SK-N-SH (cell line): ENCODE measurements around the gene CACNA2D3. TPM values are rescaled to one million over a fixed set of nuclear protein-coding genes. Genes with fewer than 3 reads are reported as not detected.

Experiments used
- CTCF ChIA-PET: fragments of 300-600, 350-600 bp; formaldehyde crosslinking; extraction: SDS; loops from one replicate; lab custom pipeline; 2021; lab: Yijun Ruan, JAX
- POLR2A ChIA-PET: fragments of 350-600 bp; sonication (Branson Sonifier 250); formaldehyde crosslinking; extraction: SDS; loops from one replicate; lab custom pipeline; 2020; ENCODE audit warnings: antibody characterized with exemption, inconsistent platforms; lab: Yijun Ruan, JAX
- DNase-seq: peaks from one replicate; pipeline ENCODE4 v3.0.0; 2012
- H2AFZ ChIP-seq: fragments of 200-600 bp; sonication (generic); 2 replicates; pipeline ENCODE4 v1.8.1; 2016; ENCODE audit warnings: antibody characterized with exemption, mild to moderate bottlenecking, low read depth
- H3F3A ChIP-seq: fragments of 200-600 bp; sonication (generic); replicated peaks from 2 replicates; pipeline ENCODE3; 2016; ENCODE audit warnings: antibody characterized with exemption, mild to moderate bottlenecking; ENCODE audit not compliant: insufficient read depth
- H3K27ac ChIP-seq, 2 experiments: fragments of 200-500 bp in 1 of 2; fragments of 200-600 bp in 1 of 2; sonication (Bioruptor generic) in 1 of 2; sonication (generic), shearing (Covaris generic) in 1 of 2; 2 replicates each; pipeline versions ENCODE4 v1.5.1 to v1.6.1; 2014 to 2016; ENCODE audit warnings: low read depth in 2 of 2, inconsistent platforms in 1 of 2, low read length in 1 of 2, mild to moderate bottlenecking in 1 of 2, mixed read lengths in 1 of 2
- H3K27me3 ChIP-seq: fragments of 200-600 bp; sonication (generic), shearing (Covaris generic); 2 replicates; pipeline ENCODE4 v1.6.1; 2016; ENCODE audit warnings: mixed run types; ENCODE audit not compliant: insufficient read depth
- H3K36me3 ChIP-seq, 2 experiments: fragments of 200-500 bp in 1 of 2; fragments of 200-600 bp in 1 of 2; sonication (Bioruptor generic) in 1 of 2; sonication (generic) in 1 of 2; replicated peaks in 1 of 2; 2 replicates each; pipeline versions ENCODE3 to v1.5.1; 2014 to 2016; ENCODE audit warnings: low read length in 1 of 2, mild to moderate bottlenecking in 1 of 2; ENCODE audit not compliant: insufficient read depth in 2 of 2, control insufficient read depth in 1 of 2
- H3K4me1 ChIP-seq, 2 experiments: fragments of 200-500 bp in 1 of 2; fragments of 200-600 bp in 1 of 2; sonication (Bioruptor generic) in 1 of 2; sonication (generic), shearing (Covaris generic) in 1 of 2; 2 replicates each; pipeline versions ENCODE4 v1.5.1 to v1.6.1; 2014 to 2016; ENCODE audit warnings: low read depth in 1 of 2, low read length in 1 of 2, mixed run types in 1 of 2; ENCODE audit not compliant: insufficient read depth in 2 of 2, control insufficient read depth in 1 of 2
- H3K4me2 ChIP-seq: fragments of 200-600 bp; sonication (generic), shearing (Covaris generic); 2 replicates; pipeline ENCODE4 v1.6.1; 2017; ENCODE audit warnings: mixed run types
- H3K4me3 ChIP-seq, 2 experiments: fragments of 200-500 bp in 1 of 2; fragments of 200-600 bp in 1 of 2; sonication (Bioruptor generic) in 1 of 2; sonication (generic), shearing (Covaris generic) in 1 of 2; 2 replicates each; pipeline versions ENCODE4 v1.5.1 to v1.8.1; 2014 to 2016; ENCODE audit warnings: low read depth in 2 of 2, inconsistent platforms in 1 of 2, low read length in 1 of 2, mild to moderate bottlenecking in 1 of 2, mixed read lengths in 1 of 2, moderate library complexity in 1 of 2
- H3K79me2 ChIP-seq: fragments of 200-600 bp; sonication (generic); 2 replicates; pipeline ENCODE4 v1.8.1; 2017; ENCODE audit warnings: mild to moderate bottlenecking; ENCODE audit not compliant: insufficient read depth
- H3K9ac ChIP-seq: fragments of 200-600 bp; sonication (generic); 2 replicates; pipeline ENCODE4 v1.6.1; 2017; ENCODE audit warnings: mixed run types
- H3K9me2 ChIP-seq: fragments of 200-600 bp; sonication (generic); 2 replicates; pipeline ENCODE4 v1.6.1; 2017; ENCODE audit warnings: mixed run types
- H3K9me3 ChIP-seq: fragments of 200-600 bp; sonication (generic); 2 replicates; pipeline ENCODE4 v1.6.1; 2017; ENCODE audit warnings: mixed run types, mild to moderate bottlenecking, moderate library complexity
- H4K20me1 ChIP-seq: fragments of 200-600 bp; sonication (generic); 2 replicates; pipeline ENCODE4 v1.6.1; 2017; ENCODE audit warnings: mild to moderate bottlenecking, mixed run types; ENCODE audit not compliant: insufficient read depth
- CHD2 ChIP-seq: fragments of 150-350 bp; IDR thresholded peaks from 2 replicates; pipeline ENCODE4 v1.6.1; 2018; ENCODE audit warnings: low read length; ENCODE audit not compliant: partially characterized antibody
- ELF1 ChIP-seq: IDR thresholded peaks from 2 replicates; pipeline ENCODE4 v1.4.0; 2012
- EP300 ChIP-seq, 2 experiments: IDR thresholded peaks; 2 replicates each; pipeline versions ENCODE4 v1.4.0 to v1.6.1; 2012; ENCODE audit warnings: borderline replicate concordance in 1 of 2, low read depth in 1 of 2, low read length in 1 of 2
- FOSL2 ChIP-seq: IDR thresholded peaks from 2 replicates; pipeline ENCODE4 v1.4.0; 2012; ENCODE audit warnings: low read depth, mild to moderate bottlenecking, moderate library complexity, borderline replicate concordance
- GABPA ChIP-seq: IDR thresholded peaks from 2 replicates; pipeline ENCODE4 v1.4.0; 2012; ENCODE audit warnings: low read depth, mild to moderate bottlenecking
- MAX ChIP-seq: IDR thresholded peaks from 2 replicates; pipeline ENCODE4 v1.4.0; 2012; ENCODE audit warnings: low read depth
- NFIC ChIP-seq: IDR thresholded peaks from 2 replicates; pipeline ENCODE4 v1.4.0; 2012; ENCODE audit warnings: borderline replicate concordance
- NRF1 ChIP-seq: IDR thresholded peaks from 2 replicates; pipeline ENCODE4 v1.6.1; 2012; ENCODE audit warnings: low read depth, mild to moderate bottlenecking, low read length
- POLR2AphosphoS5 ChIP-seq: IDR thresholded peaks from 2 replicates; pipeline ENCODE4 v1.6.1; 2012; ENCODE audit warnings: low read depth, low read length
- RAD21 ChIP-seq: IDR thresholded peaks from 2 replicates; pipeline ENCODE4 v1.6.1; 2012; ENCODE audit warnings: mild to moderate bottlenecking, low read length
- REST ChIP-seq: IDR thresholded peaks from 2 replicates; pipeline ENCODE4 v1.6.1; 2012; ENCODE audit warnings: mild to moderate bottlenecking, low read depth, low read length, moderate library complexity
- RXRA ChIP-seq: IDR thresholded peaks from 2 replicates; pipeline ENCODE4 v1.4.0; 2012; ENCODE audit warnings: low read depth, mild to moderate bottlenecking, borderline replicate concordance
- TCF12 ChIP-seq: IDR thresholded peaks from 2 replicates; pipeline ENCODE4 v1.4.0; 2012
- TEAD4 ChIP-seq: IDR thresholded peaks from 2 replicates; pipeline ENCODE4 v1.4.0; 2012; ENCODE audit warnings: mild to moderate bottlenecking, borderline replicate concordance; ENCODE audit not compliant: insufficient read depth
- USF2 ChIP-seq: fragments of 150-350 bp; IDR thresholded peaks from 2 replicates; pipeline ENCODE4 v1.6.1; 2017; ENCODE audit warnings: antibody characterized with exemption, low read length, low read depth, borderline replicate concordance
- YY1 ChIP-seq: IDR thresholded peaks from 2 replicates; pipeline ENCODE4 v1.4.0; 2012; ENCODE audit warnings: low read depth, mild to moderate bottlenecking
- WGBS: methylation state at CpG from one replicate; pipeline ENCODE4 v1.1.6; 2017; ENCODE audit warnings: low lambda C conversion rate; 5-methylcytosine and 5-hydroxymethylcytosine counted together
- polyA plus RNA-seq, 3 experiments: library from polyadenylated mRNA; depleted of rRNA; stranded (reverse); fragments of >200 nt; gene quantifications; 2 replicates each; pipeline ENCODE4 v1.2.3, GENCODE V29; 2012
- TF ChIP-seq, protein P1 (sequence below): IDR thresholded peaks from 2 replicates; pipeline ENCODE4 v1.4.0; 2012; ENCODE audit warnings: low read depth, borderline replicate concordance
- TF ChIP-seq, protein P2 (sequence below): IDR thresholded peaks from 2 replicates; pipeline ENCODE4; 2012
- TF ChIP-seq, protein P3 (sequence below): IDR thresholded peaks from 2 replicates; pipeline ENCODE4 v1.4.0; 2012; ENCODE audit warnings: low read depth, borderline replicate concordance

CACNA2D3 gene
- polyA plus RNA-seq, 1 of the 3 experiments (the other 2 are of a cell fraction), result 0.15 TPM

DNA sequence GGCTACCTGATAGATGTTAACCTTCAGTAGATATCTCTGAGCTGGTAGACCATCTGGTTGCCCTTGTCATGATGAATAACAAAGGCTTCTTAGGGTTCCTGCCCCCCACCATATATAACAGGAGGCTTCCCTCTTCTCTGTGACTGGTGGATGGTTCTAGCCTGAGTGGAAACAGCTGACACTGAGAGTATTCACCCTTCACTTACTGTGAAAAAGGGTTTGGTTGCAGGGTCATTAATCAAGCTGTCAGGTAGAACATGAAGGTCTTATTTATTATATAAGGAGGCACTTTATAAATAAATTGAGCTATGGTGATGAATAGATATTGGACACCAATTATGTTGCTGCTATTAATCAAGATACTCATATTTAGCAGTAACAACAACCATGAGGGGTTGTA, 58.6 kb downstream of the CACNA2D3 start:
- no peaks in the 10 kb centered on the region for H3K27me3 ChIP-seq
- H3K9me2 ChIP-seq, result no peaks in the 10 kb centered on the region
- no peaks in the 10 kb centered on the region for H3K4me1 ChIP-seq
- no peaks in the 10 kb centered on the region for H3K36me3 ChIP-seq
- H3K4me3 ChIP-seq, result no peak overlapping the region
- H4K20me1 ChIP-seq, result no peaks in the 10 kb centered on the region
- ChIA-PET CTCF (interaction anchor here (2.3 kb wide), 1 partner anchor 34 kb away, joined by 9 read pairs; no protein-coding TSS in a partner anchor), POLR2A (no interaction called here)
- TF ChIP-seq NFIC, result no peak
- TF ChIP-seq, protein P1, sequence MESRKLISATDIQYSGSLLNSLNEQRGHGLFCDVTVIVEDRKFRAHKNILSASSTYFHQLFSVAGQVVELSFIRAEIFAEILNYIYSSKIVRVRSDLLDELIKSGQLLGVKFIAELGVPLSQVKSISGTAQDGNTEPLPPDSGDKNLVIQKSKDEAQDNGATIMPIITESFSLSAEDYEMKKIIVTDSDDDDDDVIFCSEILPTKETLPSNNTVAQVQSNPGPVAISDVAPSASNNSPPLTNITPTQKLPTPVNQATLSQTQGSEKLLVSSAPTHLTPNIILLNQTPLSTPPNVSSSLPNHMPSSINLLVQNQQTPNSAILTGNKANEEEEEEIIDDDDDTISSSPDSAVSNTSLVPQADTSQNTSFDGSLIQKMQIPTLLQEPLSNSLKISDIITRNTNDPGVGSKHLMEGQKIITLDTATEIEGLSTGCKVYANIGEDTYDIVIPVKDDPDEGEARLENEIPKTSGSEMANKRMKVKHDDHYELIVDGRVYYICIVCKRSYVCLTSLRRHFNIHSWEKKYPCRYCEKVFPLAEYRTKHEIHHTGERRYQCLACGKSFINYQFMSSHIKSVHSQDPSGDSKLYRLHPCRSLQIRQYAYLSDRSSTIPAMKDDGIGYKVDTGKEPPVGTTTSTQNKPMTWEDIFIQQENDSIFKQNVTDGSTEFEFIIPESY, result no peak
- TF ChIP-seq EP300 (IDR thresholded peaks at IDR 0.05; ENCODE audit: borderline replicate concordance in 1 of 2, low read depth in 1 of 2, low read length in 1 of 2), result no peak
- no peak overlapping the region for H2AFZ ChIP-seq
- H3K79me2 ChIP-seq, result no peaks in the 10 kb centered on the region
- H3K9me3 ChIP-seq, result no peaks in the 10 kb centered on the region
- no peaks in the 10 kb centered on the region for H3F3A ChIP-seq
- no peak overlapping the region for H3K27ac ChIP-seq
- no peak overlapping the region for H3K4me2 ChIP-seq
- no peak for DNase-seq
- H3K9ac ChIP-seq, result no peak overlapping the region

GRCh38 chr3:54182242-54182641, 59.9 kb downstream of the CACNA2D3 start:
- Histone ChIP-seq H3K27ac (no peak overlapping the region), H3K4me1 (no peaks in the 10 kb centered on the region), H3K9me2 (no peaks in the 10 kb centered on the region), H3K36me3 (no peaks in the 10 kb centered on the region), H3K9ac (no peak overlapping the region), H3K4me2 (no peak overlapping the region), H3K27me3 (no peaks in the 10 kb centered on the region), H3K9me3 (no peaks in the 10 kb centered on the region), H3K4me3 (no peak overlapping the region), H3K79me2 (no peaks in the 10 kb centered on the region), H3F3A (no peaks in the 10 kb centered on the region), H2AFZ (no peak overlapping the region), H4K20me1 (no peaks in the 10 kb centered on the region)
- ChIA-PET CTCF (interaction anchor here (2.3 kb wide), 1 partner anchor 36 kb away, joined by 9 read pairs; no protein-coding TSS in a partner anchor), POLR2A (no interaction called here)
- DNase-seq, result no peak
- 28% methylated on average over 4 of the region's 4 CpGs for WGBS
- TF ChIP-seq CHD2, result no peak
- TF ChIP-seq, protein P2, sequence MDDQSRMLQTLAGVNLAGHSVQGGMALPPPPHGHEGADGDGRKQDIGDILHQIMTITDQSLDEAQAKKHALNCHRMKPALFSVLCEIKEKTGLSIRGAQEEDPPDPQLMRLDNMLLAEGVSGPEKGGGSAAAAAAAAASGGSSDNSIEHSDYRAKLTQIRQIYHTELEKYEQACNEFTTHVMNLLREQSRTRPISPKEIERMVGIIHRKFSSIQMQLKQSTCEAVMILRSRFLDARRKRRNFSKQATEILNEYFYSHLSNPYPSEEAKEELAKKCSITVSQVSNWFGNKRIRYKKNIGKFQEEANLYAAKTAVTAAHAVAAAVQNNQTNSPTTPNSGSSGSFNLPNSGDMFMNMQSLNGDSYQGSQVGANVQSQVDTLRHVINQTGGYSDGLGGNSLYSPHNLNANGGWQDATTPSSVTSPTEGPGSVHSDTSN, result no peak
- TF ChIP-seq TCF12, result no peak
- TF ChIP-seq MAX, result no peak
- no peak for TF ChIP-seq ELF1
- TF ChIP-seq NRF1, result no peak
- no peak for TF ChIP-seq FOSL2
- TF ChIP-seq RAD21, result no peak
- TF ChIP-seq YY1, result no peak
- no peak for TF ChIP-seq TEAD4
- no peak for TF ChIP-seq POLR2AphosphoS5
- TF ChIP-seq REST, result no peak
- no peak for TF ChIP-seq RXRA
- no peak for TF ChIP-seq USF2
- no peak for TF ChIP-seq GABPA
- TF ChIP-seq, protein P3, sequence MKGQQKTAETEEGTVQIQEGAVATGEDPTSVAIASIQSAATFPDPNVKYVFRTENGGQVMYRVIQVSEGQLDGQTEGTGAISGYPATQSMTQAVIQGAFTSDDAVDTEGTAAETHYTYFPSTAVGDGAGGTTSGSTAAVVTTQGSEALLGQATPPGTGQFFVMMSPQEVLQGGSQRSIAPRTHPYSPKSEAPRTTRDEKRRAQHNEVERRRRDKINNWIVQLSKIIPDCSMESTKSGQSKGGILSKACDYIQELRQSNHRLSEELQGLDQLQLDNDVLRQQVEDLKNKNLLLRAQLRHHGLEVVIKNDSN, result no peak
